Measurements from ENCODE around the gene KRT7.

KRT7 gene

DNA sequence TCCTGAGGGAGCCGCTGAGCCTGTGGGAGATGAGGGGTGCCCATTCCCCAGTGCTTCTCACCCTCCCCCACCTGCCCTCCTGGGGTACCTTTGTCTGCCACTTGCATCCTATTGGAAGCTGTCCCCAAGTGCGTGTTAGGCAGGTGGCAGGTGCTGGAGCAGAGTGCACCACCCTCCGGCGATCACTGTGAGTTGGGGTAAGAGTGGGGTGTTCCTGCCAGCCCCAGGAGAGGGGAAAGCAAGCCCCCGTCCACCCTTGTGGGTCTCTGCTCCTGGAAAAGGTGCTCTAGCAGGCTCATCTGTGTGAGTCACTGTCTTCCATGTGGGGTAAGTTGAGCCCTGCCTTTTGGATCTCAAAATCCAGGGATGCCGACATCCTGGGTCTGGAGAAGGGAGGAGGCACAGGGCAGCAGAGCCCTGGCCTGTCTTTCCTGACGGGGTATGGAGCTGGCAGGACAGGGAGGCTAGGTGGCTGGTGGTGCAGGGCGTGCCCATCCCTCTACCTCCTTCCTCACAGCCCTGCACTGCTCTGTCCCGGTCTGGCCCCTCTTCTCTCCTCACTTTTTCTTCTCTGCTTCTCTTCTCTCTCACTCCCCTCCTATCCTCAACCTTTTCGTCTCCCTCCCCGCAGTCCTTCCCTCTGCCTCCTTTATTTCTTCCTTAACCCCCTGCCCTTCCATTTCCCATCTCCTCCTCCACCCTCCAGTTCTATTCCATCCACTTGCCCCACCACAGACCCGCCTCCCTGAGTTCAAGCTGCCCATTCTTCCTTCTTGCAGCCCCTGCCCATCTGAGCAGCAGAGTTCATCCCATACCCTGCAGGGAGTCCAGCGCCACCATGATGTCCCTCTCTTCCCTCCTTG is 20.1 kb upstream of the KRT7 start:
- no peak for DNase-seq

DNA sequence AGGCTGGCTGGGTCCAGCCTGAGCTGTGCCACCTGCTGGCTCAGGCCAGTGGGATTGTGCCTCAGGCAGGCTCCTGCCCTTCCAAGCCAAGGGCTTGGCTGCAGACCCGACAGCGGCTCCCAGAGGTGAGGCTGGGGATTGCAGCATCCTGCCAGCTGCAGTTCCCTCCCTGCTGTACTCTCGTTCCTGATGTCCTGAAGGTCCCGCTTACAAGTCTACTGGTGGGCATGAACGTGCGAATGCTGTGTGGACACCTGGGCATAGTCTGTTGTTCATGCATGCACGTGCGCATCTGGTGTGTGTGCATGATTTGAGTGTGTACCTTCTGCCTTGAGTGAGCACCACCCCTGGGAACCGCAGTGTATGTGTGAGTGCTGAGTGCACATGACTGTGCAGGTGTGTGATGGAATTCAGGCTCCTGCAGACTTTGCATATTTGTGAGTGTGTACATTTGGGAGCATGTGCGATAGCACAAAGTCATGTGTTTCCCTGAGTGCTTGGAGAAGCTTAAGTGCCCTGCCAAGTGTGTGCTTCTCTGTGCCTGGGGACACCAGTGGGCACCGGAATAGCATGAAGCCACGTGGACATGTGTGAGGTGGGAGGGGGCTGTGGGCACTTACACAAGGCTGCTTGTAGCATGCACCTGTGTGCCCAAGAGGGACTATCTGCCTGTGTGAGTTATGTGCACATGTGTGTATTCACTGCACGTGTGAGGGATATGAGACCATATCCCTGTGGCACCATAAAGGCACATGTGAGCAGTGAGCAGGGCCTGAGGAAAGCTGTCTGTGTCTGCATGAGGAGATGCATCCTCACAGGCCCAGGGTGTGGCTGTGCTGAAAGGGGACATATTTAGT is 19.3 kb upstream of the KRT7 start:
- DNase-seq, result peak; percentile 46 to 51

DNA sequence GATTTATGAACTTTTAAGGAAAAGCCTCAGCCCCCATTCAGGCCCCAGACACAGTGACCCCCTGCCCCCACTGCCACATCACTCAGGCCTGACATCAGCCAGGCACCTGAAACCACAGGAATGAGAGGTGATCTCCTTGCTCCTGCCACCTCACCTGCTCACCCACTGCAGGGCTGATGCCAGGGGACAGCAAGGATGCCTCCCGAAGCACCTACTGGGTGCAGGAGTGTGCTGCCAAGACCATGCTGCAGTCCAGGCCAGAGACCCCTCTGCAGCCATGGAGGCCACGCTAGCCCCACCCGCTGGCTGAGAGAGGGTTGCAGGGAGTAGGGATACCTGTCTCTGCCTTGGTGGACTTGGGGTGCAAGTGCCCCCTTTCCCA is 18.6 kb upstream of the KRT7 start:
- no peak for DNase-seq

DNA sequence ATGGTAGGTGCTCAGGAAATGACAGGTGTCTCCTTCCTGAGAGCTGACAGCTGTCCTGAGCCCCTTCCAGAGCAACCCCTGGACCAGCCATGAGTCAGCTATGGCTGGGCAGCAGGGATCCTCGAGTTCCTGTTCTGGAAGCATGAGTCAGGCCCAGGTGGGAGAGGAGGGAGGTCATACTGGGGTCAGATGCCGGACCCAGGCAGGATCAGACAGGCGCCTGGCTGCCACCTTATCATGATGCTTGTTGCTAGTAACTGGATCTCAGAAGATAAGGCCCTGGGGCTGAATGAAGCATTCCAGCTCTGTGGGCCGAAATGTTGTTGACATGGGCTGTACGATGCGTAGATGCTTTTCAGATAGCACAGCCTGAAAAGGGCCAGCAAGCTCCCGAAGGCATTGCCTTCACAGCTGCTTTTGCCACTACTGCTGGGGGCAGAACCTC is 17.4 kb upstream of the KRT7 start:
- no peak for DNase-seq

DNA sequence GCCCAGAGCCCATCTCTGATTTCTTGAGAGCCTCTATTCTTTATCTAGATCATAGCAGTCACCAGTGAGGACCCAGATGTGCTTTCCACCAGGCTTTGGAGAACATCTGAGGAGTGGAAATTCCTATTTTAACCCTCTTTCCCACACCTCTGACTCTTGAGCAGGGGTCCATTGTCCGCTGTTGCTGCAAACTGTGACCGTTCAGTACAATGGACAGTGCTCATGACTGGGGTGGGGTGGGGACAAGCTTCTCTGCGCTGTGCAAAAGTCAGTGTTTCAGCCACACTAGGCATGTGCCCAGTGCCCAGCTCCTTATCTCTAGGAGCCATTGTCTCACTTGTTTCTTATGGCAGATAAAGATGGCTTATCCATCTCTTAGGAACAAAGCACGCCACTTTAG is 16.9 kb upstream of the KRT7 start:
- no peak for DNase-seq

DNA sequence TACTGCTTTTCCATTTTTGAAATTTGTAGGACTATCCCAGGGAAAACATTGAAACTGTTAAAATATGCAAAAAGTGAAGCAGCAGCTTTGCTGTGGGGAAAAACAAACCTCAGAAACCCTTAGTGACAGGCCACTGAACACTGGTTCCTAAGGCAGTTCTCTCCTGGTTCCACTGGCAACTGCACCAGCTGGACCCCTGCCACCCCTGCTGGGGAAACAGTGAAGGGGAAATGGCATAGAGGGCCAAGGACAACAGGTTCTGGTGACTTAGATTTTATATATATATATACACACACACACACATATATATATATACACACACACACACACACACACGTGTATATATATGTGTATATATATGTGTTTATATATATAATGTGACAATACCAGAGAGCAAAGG is 16.2 kb upstream of the KRT7 start:
- no peak for DNase-seq

DNA sequence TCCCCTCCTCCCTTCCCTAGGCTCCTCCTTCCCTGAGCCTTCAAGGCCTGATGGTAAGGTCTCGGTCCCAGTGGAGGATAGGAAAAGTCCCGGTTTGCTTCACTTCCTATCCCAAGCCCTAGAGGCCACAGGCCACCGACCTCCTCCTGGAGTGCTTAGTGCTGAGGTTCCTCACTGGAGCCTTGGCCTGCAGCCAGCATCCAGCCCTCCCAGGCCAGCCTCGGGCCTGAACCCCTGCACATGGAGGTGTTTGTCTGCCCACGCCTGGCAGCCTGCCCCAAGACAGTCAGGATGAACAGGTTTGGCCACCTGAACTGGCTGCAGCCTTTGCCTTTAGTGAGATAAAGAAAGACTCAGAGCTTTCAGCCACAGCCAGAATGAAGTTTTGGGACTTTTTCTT is 15.8 kb upstream of the KRT7 start:
- DNase-seq, result no peak

DNA sequence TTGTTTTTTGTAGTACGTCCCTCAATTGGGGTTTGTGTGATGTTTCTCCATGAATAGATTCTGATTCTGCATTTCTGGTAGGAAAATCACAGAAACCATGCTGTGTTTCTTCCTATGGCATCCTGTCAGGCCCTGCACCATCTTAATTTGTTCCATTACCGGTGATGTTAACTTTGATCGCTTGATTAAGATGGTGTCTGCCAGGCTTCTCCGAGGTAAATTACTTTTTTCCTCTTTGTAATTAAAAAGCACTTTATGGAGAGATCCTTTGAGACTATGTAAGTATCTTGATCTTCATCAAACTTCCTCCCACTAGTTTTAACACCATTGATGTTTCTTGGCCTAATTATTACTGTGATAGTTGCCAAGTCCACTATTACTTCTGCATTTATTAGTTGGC is 15.0 kb upstream of the KRT7 start:
- no peak for DNase-seq

DNA sequence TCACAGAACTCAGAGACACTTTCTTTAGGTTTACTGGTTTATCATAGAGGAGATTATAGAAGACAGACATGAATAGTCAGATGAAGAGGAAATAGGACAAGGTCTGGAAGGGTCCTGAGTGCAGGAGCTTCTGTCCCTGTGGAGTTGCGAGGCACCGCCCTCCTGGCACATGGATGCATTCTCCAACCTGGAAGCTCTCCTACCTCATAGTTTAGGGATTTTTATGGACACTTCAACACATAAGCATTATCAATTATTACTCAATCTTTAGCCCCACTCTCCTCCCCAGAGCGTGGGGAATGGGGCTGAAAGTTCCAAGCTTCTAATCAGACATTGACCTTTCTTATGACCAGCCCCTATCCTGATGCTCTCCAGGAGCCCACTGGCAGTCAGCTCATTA is 12.6 kb upstream of the KRT7 start:
- DNase-seq, result no peak

DNA sequence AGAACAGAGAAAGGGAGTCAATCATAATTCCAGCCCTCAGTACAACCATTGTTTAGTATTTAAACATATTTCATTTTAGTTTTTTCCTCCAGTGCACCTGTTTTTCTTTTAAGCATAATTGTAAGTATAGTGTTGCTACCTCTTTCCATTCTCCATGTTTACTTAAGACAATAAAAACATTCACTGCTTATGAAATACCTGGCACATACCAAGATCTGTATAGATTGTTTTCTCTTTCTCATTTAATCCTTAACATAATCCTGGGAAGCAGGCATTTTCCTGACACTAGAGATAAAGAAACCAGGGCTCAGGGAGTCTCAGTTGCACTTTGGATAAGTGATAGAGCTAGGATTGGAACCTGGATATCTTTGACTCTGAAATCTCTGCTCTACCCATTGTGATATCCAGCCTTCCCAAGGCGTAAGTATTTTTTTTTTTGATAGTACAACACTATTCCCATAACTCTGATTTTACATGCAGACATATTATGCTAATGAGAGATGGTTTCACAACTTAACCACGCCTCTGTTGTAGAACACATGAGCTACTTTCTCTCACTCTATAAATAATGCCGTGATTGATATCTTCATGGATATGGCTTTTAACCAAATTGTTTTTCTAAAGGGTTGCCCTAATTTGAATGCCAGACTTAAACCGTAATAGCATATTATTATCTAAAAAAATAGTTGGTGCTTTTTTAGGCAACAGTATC is 11.8 kb upstream of the KRT7 start:
- no peak for DNase-seq

DNA sequence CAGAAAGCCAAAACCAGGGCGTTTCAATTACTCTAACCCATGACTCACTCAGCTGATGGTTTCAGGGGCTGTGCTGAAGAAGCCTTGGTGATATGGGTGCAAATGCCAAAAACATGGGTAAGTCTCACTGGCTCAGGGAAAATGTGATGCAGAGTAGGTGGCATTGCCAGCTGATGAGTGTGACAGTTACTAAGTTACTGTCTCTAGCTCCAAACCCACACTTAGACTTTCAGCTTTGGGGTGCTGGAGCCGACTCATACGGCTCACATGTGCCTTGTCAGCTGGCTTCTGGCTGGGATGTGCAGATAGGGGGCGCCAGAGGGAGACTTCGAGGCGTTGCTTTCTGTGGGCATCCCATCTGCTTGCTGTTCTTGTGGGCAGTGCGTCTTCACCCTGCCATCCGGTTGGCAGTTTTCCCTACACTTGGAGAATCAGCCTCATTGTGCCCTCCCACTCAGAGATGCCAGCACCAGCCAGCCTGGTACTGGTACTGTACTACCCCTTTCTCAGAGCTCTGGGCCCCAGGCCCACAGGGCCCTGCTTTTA is 11.1 kb upstream of the KRT7 start:
- peak; percentile 29 to 34 for DNase-seq

DNA sequence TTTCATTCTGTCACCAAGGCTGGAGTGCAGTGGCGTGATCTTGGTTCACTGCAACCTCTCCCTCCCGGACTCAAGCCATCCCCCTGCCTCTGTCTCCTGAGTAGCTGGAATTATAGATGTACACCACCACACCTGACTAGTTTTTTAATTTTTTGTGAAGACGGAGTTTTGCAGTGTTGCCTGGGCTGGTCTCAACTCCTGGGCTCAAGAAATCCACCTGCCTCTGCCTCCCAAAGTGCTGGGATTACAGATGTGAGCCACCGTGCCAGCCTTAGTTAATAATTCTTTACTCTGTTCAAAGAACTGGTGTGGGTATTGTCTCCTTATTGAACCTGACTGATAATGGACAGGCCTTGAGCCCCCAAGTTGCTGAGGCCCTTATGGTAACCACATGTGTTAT is 10.4 kb upstream of the KRT7 start:
- DNase-seq, result no peak

DNA sequence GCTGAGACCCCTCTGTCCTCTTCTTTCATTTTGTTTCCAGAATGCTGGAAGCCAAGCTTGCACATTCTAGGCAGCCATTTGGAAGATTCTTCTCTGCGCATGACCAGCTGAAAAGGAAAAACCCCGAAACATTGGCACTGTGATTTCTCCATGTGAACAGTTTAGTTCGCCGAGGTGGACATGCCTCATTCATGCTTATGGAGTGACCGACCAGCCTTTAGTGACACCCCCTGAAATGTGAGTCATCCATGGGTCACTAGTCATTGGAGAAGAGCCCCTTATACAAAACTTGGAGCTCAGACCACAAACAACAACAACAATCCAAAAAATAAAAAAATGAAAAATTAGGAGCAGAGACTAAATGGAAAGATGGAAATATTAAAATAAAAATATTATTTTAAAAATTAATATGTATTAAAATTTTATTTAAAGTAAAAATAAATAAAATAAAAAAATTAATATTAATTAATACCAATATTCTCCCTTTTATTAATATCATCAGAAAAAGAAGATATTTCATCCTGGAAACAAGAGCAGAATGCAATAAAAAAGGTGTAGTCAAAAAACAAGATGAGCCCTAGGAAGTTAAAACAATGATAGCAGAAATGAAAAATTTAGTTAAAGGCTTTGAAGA is 9.5 kb upstream of the KRT7 start:
- DNase-seq, result no peak

DNA sequence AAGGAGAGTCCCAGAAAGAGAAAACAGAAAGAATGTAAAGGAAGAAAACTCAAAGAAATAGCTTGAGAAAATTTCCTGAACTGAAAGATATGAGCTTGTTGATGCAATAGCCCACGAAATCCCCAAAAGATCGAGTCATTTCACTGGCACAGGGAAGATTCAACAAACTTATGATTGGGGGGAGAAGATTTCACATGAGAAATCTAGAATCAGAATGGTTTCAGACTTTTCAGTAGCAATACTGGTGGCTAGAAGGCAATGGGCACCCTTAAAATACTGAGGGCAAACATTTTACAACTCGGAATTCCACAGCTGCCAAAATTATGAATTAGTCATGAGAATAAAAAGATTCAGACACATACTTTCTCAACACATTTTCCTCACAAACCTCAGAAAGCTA is 8.9 kb upstream of the KRT7 start:
- DNase-seq, result no peak

DNA sequence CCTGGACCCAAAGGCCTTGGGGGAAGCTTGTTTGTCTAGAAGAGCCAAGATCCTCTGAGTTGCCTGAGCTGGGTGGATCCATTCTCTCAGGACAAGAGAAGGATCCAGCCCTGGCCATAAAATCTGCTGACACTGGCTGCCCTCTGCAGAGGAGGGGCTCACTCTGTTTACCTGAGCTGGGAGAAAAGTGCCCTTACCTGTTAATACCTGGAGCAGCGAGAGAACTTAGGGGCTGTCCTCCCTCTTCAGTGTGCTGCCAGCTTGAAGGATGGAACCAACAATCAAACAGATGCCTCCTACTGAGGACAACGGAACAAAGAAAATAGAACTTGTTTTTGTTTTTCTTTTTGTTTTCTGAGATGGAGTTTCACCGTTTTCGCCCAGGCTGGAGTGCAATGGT is 7.3 kb upstream of the KRT7 start:
- DNase-seq, result no peak

DNA sequence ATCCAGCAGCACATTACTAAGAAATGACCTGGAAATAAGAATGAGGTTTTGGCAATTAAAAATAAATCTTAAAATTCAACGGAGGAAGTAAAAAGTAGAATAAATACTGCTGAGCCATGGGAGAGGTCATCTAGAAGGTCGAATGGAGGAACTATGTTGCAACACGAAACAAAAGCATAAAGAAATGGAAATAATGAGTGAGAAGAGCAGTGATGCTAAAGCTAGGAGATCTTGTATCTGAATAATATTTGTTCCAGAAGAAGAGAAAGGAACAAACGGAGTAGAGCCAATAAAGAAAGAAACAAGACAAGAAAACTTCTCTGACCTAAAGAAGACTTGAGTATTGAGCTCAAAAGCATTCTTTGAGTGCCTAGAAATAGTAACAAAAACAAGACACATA is 6.6 kb upstream of the KRT7 start:
- no peak for DNase-seq

DNA sequence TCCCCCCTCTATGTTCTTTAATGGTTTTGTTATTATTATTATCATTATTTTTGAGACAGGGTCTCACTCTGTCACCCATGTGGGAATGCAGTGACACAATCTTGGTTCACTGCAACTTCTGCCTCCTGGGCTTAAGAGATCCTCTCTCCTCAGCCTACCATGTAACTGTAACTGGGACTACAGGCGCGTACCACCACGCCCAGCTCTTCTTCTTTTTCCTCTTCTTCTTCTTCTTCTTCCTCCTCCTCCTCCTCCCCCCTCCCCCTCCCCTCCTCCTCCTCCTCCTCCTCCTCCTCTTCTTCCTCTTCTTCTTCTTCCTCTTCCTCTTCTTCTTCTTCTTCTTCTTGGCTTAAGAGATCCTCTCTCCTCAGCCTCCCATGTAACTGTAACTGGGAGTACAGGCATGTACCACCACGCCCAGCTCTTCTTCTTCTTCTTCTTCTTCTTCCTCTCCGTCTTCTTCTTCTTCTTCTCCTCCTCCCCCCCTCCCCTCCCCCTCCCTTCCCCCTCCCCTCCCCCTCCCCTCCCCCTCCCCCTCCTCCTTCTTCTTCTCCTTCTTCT is 5.4 kb upstream of the KRT7 start:
- no peak for DNase-seq

DNA sequence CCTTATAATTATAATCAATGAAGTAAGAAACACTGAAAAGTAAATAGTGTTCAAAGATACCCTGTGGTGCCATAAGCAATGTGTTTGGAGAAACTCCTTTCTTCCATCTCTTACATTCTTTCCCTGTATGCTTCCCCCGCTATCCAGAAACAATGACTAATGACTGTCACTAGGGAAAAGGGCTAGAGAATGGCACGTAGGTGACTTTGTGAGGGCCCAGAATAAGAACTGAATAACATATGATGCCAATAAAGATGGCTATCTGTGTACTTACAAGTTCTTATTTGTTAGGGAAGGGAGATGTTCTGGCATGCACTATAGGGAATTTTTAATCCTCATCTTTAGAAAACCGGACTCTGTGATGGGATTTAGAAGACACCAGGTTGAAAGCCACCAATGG is 4.7 kb upstream of the KRT7 start:
- no peak for DNase-seq

DNA sequence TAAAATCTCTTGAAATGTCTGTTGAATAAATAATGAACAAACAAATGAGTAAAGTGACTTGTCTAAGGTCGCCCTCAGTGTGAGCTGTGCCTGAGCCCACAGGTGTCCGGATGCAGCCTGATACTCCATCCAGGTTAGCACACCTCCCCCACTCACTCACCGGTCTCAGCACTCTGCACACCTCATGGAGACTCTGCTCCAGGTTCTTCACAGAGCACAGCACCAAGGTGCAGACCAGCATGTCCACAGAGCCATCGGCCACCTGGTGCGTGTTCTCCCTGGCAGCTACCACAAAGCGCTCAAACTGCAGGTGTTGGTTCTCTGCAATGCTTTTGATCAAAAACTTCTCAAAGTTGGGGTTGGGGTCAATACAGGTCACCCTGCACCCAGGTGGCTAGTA is 4.1 kb upstream of the KRT7 start:
- DNase-seq, result no peak

DNA sequence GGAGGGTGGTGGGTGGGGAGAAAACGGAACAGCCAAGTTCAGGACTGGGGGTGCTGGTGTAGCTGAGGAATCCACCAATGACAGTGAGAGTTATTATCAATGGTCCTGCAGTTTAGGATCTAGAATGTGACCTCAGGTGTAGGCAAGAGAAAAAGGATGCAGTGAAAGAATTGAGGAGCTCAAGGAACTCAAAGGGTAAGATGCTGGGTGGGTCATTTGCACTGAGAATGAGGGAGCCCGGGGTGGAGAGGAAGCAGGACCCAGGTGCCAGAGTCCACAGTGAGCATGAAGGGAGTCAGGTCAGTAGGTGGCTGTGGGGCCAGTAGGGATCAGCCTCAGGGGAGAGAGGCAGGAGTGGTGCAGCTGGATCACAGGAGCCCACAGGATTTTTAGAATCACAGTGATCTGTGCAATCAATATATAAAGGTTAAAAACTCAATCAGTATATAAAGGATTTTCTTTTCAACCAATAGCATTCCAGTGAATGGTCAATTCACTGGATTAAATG is 3.2 kb upstream of the KRT7 start:
- DNase-seq, result no peak

DNA sequence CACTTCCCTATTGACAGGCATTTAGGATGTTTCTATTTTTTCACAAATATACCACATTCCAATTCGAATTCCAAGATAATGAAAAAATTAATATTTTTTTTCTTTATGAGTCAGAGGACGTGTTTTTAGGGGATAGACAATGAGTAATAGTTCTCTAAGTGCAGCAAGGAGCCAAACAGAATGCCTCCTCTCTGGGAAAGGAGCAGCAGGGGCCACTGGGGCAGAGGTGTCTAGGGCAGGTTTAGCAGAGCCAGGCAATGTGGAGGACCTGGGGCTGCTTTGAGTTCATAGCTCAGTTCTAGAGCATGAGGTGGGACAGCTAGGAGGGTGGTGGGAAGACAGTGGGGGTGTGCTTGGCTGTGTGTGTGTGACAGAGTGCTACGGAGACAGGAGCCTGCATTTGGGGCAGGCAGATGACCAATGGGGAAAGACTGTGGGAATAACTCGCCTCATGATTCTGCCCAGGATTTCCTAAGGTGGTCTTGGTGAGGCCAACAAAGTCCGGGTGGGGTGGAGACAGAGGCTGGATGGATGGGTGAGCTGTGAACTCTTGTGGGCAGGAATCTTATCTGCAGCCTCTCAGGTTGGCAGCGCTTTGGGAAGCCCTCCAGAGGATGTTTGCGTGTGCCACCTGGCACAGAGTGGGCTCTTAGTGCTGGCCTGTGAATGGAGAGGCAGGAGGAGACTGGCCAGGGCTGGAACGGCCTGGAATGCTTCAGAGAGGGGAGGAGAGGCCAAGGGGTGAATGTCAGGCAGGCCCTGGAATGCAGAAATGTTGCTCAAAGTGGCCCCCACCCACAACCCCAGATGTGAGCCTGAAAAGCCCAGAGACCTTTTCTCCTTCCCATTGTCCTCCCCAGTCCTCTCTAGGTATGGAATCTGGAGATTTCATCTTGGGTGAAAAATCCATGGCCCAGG is 2.4 kb upstream of the KRT7 start:
- no peak for DNase-seq
